Activated T-cell treated with anti-CD3 and anti-CD28 coated beads for 48 hours (primary cell): ENCODE results near the gene ARHGAP15.

Source experiments
- DNase-seq: peaks from one replicate; pipeline ENCODE4 v3.0.0-alpha.2; 2020; ENCODE audit warnings: low read depth

ARHGAP15 gene

GRCh38 chr2:143455317-143455716 is 326.1 kb downstream of the ARHGAP15 start:
- DNase-seq = no peak

GRCh38 chr2:143458258-143459190 is 329.3 kb downstream of the ARHGAP15 start:
- DNase-seq = no peak

- DNase-seq = no peak
These were observed 331.2 kb downstream of the ARHGAP15 start for GRCh38 chr2:143460382-143460781.

- no peak for DNase-seq
These were observed 334.5 kb downstream of the ARHGAP15 start for GRCh38 chr2:143463719-143464118.

- no peak for DNase-seq
These were observed 337.2 kb downstream of the ARHGAP15 start for GRCh38 chr2:143466391-143466790.

- DNase-seq = no peak
These were observed 337.8 kb downstream of the ARHGAP15 start for GRCh38 chr2:143467011-143467410.

GRCh38 chr2:143468341-143468888 is 339.2 kb downstream of the ARHGAP15 start:
- DNase-seq = no peak

GRCh38 chr2:143469323-143469722 is 340.1 kb downstream of the ARHGAP15 start:
- no peak for DNase-seq

- no peak for DNase-seq
These were observed 342.3 kb downstream of the ARHGAP15 start for GRCh38 chr2:143471550-143471949.

GRCh38 chr2:143473216-143473615 is 344.0 kb downstream of the ARHGAP15 start:
- no peak for DNase-seq

- DNase-seq = no peak
These were observed 344.6 kb downstream of the ARHGAP15 start for GRCh38 chr2:143473820-143474219.

- no peak for DNase-seq
These were observed 345.4 kb downstream of the ARHGAP15 start for GRCh38 chr2:143474586-143474985.

- DNase-seq = no peak
These were observed 346.0 kb downstream of the ARHGAP15 start for GRCh38 chr2:143475041-143475776.

- DNase-seq = no peak
These were observed 347.3 kb downstream of the ARHGAP15 start for GRCh38 chr2:143476336-143477087.

- no peak for DNase-seq
These were observed 348.7 kb downstream of the ARHGAP15 start for GRCh38 chr2:143477714-143478443.

GRCh38 chr2:143480086-143480485 is 350.9 kb downstream of the ARHGAP15 start:
- DNase-seq = no peak

GRCh38 chr2:143480601-143481236 is 351.5 kb downstream of the ARHGAP15 start:
- DNase-seq = no peak

GRCh38 chr2:143481237-143481623 is 352.0 kb downstream of the ARHGAP15 start:
- DNase-seq = no peak

GRCh38 chr2:143481733-143482132 is 352.5 kb downstream of the ARHGAP15 start:
- DNase-seq = no peak

- DNase-seq = no peak
These were observed 353.1 kb downstream of the ARHGAP15 start for GRCh38 chr2:143482316-143482715.

- no peak for DNase-seq
These were observed 353.6 kb downstream of the ARHGAP15 start for GRCh38 chr2:143482771-143483170.
